ENCODE measurements around the gene SCARF1.

Gene SCARF1

DNA sequence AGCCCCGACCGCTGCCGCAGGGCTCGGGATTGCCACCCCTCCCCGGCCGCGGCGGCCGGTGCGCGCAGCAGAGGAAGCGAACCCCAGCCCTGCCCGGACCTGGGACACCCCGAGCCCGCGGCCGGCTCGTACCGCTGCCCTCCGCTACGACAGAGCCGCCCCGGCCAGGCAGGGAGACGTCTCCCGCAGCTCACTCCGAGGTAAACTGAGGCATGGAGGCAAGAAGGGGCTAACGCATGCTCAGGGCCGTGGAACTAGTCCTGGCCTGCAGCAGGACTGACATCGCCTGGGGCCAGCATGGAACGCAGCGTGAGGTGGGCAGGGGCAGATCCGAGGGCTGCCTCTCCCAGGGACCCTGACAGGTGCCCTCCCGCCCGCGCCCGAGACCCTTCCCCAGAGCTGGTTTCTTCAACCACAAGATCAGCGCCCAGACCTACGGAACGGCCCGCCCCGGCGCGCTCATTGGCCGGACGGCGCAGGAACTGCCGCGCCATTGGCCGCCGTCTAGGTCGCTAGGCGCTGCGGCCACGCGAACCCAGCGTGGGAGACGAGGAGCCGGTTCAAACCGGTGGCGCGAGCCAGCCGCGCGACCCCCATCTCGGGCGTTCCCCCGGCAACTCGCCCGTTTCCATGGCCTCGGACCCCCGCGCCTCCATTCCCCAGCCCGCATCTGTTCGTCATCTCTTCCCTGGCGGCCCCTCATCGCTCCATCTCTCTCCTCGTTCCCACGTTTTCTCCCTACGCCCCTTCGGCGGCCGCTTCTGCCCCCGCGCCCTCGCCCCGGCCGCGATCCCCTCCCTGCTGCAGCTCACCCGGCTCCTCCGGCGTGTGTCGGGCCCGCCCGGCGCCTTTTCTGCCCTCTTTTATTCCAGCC is 17.3 kb downstream of the SCARF1 start, which contains the start of gene SLC43A2:
Gene SLC43A2, minus strand, starts transcription at position 853 of the 874 bp plus-strand sequence. CDS start 960 bp downstream, outside the sequence.
- peak; percentile 31 for DNase-seq

DNA sequence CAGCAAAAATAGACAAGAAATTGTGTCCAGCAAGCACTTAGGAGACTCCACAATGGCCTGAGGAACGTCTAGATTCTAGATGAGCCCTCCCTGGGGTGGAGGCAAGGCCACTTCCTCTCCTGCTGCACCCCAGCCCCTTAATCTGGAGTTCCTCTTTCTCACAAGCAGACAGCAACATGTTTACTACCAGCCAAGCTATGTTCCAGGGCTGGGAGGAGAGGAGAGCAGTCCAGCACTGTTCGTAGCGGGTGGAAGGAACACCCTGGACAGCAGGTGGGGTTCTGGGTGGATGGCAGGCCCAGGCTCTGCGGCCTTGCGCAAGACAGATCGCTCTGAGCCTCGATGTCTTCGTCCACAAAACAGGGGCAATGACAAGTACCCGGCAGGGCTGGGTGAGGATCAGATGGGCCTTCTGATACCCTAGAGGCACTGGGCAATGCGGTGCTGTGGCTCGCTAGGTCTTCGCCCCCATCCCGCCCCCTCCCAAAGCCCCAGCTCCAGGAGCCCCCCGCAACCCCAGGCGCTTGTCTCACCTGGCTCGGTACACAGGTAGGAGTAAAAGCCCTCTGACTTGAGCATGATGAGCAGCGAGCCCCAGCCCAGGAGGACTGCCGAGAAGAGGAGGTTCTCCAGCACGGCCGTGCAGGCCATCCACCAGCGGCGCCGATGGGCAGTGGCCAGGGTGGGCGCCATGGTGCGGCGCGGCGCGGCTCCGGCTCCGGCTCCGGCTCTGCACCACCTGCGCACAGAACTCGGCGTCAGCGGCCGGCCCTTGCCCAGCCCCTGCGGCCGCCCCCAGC is 18.1 kb downstream of the SCARF1 start:
- no peak for DNase-seq

DNA sequence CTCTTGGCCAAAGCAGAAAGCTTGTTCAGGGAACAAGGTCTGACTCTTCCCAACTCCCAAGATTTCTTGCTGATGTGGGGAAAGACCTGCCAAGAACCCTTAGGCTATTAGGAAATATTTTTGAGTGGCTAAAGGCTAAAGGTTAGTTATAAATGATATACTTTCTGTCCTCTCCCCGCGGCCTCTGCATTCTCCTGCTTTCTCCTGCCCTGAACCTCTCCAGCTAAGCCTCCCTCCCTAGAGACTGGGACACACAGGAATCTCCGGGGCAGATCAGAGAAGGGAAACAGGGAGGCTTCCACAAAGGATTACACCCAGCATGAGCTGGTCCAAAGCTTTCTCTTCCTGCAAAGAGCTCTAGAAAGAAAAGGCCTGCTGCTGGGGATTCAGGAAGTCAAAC is 19.2 kb downstream of the SCARF1 start:
- DNase-seq: no peak

DNA sequence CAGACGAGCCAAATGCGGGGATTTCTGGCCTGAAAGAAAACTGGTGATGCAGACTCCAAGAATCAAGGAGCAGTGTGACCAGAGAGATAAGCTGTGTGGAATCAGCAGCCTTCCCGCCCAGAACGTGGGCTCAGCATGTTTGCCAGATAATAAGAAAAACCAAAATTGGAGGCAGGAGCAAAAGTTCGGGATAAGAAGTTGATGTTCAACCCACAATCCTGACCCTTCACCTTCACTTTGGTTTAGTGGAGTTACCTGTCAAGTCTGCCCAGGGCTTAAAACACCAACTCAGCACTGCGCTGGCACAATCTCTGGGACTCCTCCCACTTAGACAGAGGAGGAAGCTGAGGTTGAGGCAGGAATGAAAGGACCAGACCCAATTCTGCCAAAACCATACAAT is 20.0 kb downstream of the SCARF1 start:
- DNase-seq: no peak

DNA sequence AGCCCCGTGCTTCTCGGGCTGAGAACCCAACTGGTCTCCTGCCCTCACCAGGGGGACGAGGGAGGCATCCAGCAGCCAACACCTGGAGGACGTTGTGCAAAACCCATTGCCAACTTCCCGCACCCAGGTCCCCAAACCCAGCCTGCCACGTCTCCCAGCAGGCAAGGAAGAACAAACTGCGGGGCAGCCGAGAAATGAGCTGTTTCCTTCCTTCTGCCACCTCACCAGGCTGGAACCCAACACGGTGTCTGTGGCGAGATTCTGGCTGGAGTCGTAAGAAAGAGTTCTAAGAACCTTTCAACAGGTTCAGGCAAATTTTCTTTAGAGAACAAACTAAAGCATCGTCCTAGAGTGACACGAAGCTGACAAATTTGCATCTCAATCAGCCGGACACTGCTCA is 20.5 kb downstream of the SCARF1 start:
- no peak for DNase-seq

DNA sequence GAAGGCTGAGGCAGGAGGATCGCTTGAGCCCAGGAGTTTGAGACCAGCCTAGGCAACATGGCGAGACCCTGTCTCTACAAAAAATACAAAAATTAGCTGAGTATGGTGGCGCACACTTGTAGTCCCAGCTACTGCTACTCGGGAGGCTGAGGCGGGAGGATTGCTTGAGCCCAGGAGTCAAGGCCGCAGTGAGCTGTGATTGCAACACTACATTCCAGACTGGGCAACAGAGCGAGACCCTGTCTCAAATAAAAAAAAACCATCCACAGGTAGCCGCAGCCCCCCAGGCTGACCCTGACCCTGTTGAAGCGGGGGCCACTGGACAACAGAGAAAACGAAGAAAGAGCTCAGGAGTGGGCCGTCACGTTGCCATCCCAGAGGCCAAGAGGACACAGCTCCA is 20.9 kb downstream of the SCARF1 start:
- no peak for DNase-seq

DNA sequence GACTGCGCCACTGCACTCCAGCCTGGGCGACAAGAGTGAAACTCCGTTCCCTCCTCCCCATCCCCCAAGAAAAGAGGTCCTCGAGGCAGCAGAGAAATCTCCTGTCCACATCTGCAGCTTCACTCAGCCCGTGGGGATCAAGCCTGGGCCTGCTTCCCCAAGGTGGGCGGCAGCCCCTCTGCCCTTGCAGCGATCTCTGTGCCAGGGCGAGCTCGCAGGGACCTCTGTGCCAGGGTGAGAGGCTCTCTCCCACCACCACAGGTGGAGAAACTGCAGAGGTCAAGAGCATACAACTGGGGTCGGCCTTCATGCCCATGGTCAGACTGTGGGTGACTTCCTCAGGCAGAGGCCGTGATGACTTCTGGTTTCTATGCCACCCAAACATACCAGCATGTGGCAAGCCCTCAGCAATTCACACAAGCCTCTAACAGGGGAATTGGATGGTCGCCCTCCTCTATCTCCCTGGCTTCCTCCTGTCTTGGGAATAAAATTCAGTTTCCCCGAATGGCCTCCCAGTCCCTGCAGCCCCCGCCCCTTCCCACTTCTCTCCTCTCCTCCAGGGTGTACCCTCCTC is 22.4 kb downstream of the SCARF1 start:
- no peak for DNase-seq

DNA sequence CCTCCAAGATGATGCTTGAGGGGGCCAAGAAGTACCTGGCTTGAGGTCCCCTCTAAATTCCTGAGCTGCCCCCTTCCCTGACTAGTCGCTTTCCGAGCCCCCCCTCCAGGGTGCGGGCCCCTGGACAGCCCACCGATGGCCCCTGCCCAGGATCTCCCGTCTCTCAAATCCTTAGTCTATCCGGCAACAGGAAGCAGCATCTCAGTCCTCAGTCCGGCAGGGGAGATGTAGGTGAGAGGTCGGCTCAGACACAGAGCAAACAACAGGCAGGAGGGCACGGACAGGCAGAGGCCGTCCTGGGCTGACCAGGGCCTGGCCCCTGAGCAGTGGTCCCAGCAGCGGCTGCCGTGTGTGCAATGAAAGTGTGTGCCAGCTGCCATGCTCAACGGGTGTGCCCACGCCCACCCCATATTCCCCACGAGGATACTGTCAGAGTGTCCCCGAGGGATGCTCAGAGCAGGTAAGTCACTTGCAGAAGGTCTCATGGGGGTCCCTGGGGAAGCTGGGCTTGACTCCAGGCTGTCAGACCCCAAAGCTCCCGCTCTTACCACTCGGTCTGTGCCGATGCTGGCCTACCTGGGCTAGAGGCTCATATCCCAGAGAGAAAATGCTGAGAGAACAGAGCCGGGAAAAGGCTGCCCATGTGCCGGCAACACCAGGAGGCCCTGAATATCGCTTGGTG is 24.1 kb downstream of the SCARF1 start:
- no peak for DNase-seq

DNA sequence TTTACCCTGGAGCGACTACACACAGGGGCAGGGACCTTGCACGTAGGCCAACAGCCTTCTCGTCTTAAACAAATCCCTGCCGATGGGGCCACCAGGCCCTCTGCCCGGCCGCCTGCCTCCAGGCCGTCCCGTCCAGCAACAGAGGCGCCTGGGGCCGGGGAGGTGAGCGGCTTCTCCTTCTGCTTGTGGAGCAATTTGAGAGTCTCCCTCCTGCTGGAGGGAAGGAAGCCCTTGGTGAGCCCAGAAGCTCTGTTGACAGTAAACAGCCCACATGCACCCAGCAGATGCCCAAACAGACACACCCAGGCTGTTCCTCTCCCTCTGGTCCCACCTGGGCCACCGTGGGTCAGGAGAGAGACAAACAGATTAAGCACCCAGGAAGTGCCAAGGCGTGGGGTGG is 25.0 kb downstream of the SCARF1 start:
- DNase-seq: no peak

DNA sequence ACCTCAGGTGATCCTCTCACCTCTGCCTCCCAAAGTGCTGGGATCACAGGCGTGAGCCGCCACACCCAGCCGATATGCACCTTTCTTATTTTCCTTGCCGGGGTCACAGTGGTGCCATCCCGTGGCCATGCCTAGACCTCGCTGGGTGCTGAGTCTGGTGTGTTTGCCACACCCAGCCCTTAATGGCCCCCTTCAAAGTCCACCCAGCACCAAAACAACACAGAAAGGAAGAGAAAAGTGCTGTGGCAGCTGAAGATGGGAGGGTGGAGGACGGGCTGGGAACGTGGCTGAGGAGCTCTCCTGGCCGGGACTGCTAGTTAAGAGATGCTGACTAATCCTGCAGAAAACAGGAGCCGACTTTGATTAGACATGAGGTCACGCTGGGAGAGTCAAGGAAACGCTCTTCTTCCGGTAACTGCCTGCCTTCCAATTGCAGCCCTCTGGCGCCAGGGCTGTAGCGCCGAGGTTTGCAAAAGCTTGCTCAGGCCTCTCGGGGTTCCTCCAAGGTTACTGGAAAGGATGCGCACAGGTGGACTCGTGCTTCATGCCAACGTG is 27.8 kb downstream of the SCARF1 start:
- DNase-seq: no peak

DNA sequence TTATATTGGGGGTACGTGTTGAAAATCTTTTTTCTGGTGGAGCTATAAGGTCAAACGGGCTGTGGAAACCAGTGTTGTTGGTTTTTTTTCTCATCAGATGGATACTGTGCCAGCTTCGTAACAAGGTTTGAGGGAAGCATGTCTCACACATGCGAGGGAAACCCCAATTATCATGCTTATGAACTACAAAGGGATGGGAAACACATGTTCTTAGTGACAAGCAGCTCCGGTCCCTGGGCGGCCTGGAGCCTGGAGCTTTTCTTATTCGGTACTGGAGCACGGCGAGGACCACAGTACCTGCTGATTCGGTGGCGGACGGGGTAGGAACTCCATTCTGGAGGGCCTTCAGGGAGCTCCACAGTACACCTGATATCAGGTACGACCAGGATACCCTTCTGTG is 29.4 kb downstream of the SCARF1 start:
- no peak for DNase-seq

DNA sequence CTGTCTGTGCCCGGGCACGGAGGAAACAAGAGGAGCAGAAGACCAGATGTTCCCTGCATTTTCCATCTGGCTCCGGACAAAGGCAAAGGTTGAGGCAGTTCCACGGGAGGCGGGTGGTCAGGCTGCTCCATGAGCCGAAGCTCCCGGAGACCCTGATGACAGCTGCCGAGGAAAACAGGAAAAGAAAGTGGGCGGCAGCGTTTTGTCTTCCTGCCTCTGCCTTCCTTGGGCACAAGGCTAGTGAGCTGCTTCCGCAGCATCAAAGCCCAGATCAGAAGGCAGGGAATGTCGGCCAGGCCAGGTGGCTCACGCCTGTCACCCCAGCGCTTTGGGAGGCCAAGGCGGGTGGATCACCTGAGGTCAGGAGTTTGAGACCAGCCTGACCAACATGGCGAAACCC is 33.1 kb downstream of the SCARF1 start:
- DNase-seq: no peak

DNA sequence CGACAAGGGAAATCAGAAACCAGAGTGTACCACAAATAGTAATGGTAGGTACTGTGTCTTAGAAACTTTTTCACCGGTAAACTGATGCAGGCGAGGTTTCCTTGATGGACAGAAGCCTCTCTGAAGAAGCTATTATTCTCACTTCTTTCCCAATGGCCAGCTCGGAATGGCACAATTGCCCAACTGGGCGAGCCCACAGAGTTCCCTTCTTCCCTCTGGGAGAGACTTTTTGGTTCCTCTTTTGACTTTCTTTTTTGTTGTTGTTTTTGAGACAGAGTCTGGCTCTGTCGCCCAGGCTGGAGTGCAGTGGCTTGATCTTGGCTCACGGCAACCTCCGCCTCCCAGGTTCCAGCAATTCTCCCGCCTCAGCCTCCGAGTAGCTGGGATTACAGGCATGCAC is 33.8 kb downstream of the SCARF1 start:
- DNase-seq: no peak

DNA sequence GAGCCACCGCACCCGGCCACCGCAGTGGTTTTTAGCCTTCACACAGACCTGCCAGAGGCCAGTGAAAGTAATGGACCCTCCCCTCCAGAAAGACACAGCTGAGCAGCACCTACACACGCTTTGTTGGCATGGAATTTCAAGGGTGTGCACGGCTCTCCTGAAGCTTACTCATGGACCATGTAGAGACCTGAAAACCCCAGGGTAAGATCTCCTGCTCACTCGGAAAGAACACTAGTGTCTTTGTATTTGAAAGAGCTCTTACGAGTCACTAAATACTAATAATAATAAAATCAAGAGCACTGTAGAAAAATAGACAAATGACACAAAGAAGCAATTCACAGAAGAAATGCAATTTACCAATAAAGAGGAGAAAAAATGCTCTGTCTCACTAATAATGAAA is 36.9 kb downstream of the SCARF1 start:
- no peak for DNase-seq

DNA sequence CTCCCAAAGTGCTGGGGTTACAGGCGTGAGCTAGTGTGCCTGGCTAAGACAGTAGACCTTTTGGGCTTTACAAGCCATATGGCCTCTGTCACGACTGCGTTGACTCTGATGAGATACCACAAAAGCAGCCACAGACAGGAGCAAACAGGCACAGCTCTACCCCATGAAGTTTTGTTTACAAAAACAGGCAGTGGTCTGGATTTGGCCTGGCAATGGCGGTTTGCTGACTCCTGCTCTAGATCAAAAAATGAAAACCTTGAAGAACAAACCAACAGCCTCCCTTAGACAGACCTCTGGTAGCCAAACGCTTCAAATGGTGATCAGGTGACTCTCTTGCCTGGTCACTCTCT is 37.6 kb downstream of the SCARF1 start:
- no peak for DNase-seq

DNA sequence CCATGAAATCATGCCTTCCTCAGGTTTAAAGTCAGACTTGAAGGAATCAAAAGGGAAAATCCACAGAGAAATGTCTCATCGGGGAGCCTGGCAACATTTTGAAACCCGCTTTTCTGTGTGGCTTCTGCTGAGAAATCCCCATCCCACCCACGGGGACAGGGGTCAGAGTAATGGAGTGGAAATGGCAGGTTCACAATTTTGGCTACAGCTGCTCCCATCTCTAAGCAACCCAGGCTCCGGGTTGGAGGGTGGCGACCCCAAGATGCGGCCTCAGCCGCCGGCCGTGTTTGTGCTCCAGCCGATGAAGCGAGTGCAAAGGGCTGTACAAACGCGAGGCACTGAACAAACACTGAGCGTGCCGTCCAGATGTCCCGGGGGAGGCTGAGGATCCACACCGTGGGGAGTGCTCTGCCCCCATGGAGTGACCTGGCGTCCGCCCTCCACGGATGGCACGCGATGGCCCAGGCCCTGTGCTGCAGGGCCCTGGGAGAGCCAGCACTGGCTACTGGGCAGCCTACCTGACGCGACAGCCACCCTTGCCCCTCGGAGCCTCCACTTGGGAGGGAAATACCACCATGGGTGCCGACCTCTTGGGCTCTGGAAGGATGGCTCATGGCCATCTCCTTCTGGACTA is 39.1 kb downstream of the SCARF1 start:
- DNase-seq: no peak

DNA sequence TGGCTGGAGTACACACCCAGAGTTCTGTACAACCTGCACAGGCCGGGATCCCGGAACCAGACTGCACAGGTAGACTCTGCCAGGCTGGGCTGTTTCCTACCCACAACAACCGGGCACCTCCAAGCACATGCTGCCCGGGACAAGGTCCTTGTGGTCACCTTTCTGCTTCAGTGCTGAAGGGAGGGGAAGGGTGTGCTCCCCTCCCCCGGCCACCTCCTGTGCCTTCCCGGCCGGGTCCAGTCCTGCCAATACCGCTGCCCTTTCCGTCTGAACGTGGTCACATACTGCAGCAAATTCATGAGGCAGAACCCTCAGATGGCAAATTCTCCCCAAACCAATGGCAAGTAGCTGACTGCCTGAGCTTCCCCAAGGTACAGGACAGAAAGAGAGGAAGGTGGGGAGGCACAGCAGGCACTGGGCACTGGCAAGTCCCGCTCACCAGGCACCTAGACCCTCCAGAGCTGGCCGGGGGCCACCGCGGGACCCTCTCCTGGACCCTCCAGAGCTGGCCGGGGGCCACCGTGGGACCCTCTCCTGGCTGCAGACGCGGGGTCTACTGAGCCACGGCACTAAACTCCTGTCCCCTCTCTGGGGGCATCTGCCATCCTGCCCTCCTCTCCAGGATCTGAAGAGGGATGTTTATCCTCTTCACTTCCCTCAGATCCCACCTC is 39.7 kb downstream of the SCARF1 start:
- DNase-seq: no peak

DNA sequence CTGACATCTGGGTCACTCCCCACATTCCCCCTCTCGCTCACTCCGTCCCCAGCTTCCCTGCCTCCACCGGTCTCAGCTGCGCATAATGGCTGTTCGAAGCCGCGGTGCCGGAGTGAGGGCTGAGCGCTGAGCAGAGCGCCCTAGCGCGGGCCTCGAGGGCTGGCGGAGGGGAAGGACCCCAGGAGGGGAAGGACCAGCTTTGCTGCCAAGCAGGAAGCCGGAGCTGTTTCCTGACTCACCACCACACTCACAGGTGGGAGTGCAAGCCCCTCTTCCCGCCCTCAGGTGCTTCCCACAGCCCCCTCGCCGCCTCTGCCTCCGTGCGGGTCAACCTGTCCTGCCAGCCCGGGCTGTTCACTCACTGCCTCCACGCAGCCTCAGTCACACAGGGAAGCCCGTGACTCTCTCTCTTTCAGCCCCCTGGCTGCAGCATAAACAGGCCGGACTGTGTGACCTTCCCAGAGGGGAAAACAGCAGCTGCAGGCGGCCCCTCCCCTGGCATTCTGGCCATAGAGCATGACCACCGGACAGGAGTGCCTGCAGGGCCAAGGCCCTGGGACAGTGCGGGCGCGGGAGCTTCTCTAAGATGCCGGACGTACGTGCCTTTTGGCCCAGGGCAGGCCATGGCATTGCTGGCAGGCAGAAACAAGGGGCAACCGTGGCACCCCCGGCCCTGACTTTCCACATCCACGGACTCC is 40.6 kb downstream of the SCARF1 start:
- no peak for DNase-seq

DNA sequence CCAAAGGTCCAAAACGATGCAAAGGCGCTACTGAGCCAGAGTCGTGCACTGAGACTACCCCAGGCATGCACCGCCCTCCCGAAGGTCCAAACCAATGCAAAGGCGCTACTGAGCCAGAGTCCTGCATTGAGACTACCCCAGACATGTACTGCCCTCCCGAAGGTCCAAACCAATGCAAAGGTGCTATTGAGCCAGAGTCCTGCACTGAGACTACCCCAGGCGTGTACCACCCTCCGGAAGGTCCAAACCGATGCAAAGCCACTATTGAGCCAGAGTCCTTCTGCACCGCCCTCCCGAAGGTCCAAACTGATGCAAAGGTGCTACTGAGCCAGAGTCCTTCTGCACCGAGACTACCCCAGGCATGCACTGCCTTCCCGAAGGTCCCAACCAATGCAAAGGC is 44.0 kb downstream of the SCARF1 start:
- no peak for DNase-seq

DNA sequence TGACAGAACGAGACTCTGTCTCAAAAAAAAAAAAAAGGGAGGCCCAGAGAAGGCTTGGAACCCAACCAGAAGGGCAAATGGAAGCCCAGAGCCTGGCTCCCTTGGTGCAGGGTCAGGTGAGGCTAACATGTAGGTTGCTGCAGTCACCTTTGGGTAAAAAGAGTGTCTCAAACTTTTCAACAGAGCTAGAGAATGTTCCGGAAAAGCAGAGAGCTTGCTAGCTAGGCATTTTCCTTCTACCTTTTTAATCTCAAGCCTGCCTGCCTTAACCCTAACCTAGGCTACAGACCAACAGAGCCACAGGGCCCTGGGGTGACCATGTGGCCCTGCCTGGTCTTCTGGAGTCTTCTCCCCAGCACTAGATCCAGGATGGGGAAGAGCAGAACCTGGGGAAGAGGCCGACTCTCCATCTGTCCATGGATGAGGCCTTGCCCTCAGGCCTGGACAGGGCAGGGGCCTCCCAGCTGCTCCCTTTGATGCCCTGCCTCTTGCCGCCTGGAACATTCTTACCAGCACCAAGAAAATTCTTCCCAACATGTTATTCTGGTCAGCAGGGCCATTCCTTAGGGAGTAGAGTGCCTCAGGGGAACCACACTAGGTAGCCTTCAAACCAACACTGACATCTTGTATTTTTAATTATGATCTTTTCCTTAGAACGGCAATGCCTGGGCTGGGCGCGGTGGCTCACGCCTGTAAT is 47.0 kb downstream of the SCARF1 start:
- DNase-seq: no peak

Measured in NCI-H774 (cell line).